Brain microvascular endothelial cell (primary cell): ENCODE measurements around the gene KCNH2.

Experiments
- DNase-seq: peaks from one replicate; pipeline ENCODE4 v3.0.0-alpha.2; 2020
- H3K27ac ChIP-seq: fragments of 250-450 bp; sonication (Bioruptor Pico); 2 replicates; pipeline ENCODE4 v1.5.1; 2020; ENCODE audit warnings: mild to moderate bottlenecking, moderate library complexity
- H3K27me3 ChIP-seq: fragments of 250-450 bp; sonication (Bioruptor Pico); replicated peaks from 2 replicates; pipeline ENCODE4 v1.5.1; 2020; ENCODE audit warnings: mild to moderate bottlenecking
- H3K36me3 ChIP-seq: fragments of 250-450 bp; sonication (Bioruptor Pico); replicated peaks from 2 replicates; pipeline ENCODE4 v1.5.1; 2020; ENCODE audit warnings: mild to moderate bottlenecking
- H3K4me3 ChIP-seq: 2 replicates; pipeline ENCODE4 v1.5.1; 2011; ENCODE audit warnings: low read depth, mild to moderate bottlenecking, control low read depth, low read length, moderate library complexity
- CTCF ChIP-seq: IDR thresholded peaks from 2 replicates; pipeline ENCODE4 v1.5.1; 2011; ENCODE audit warnings: low read depth, mild to moderate bottlenecking, moderate library complexity, low read length, control low read depth, inconsistent platforms; ENCODE audit errors: missing control alignments
- in situ Hi-C: cut with HindIII; loops from 2 replicates; pipeline ENCODE4 v1.10.0; 2017; ENCODE audit warnings: low sequenced_read_pairs, low pct_ligation_motif_present

KCNH2 gene

DNA sequence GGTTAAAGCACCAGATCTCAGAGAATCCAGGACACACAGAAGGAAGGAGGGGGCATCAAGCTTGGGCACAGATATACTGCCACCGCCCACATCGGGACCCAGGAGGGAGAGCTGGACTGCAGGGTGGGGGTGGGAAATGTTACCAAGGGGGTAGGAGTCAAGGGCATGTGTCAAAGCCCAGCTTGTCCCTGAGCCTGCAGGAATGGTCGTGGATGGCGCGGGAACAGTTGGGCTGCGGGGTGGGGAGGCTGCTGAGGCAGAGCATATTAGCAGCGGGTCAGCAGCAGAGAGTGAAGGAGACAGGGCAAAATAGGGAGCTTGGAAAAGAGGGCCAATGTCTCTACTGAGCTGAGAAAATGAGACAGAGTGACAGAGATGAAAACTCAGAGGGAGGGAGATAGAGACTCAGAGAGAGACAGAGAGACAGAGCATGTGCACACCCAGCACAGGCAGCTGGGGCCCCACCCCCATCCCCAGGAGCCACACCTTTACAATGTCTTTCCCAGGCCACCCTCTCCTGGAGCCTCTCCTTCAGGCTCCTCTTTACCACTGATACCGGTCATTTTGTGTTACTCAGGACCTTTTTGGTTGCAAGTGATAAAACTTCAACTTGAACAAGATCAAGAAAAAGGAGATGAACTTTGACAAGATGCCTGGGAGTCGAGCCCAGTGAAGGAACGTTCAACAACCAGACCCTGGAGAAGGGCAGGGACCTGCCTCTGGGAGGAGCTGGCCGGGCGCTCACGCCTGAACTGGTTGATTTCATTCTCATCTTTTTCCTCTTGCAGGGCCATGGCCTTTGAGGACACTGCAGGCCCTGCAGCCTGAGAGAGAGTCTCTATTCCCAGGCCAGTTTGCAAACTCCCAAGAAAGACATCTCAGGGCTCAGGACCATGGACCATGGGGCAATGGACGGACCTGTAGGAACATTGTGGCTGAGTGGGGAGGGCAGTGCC is 75.8 kb downstream of the KCNH2 start:
- in situ Hi-C loops = no loop called here
- H3K27me3 ChIP-seq = peaks cover 8% of the 10 kb centered on the region
- TF ChIP-seq CTCF = no peak
- H3K4me3 ChIP-seq = no peak overlapping the region
- DNase-seq = no peak
- H3K36me3 ChIP-seq = no peaks in the 10 kb centered on the region
- H3K27ac ChIP-seq = no peak overlapping the region

- in situ Hi-C loops = no loop called here
- peaks cover 10% of the 10 kb centered on the region for H3K27me3 ChIP-seq
- TF ChIP-seq CTCF = no peak
Measured at GRCh38 chr7:150901160-150902035, 76.7 kb downstream of the KCNH2 start.

DNA sequence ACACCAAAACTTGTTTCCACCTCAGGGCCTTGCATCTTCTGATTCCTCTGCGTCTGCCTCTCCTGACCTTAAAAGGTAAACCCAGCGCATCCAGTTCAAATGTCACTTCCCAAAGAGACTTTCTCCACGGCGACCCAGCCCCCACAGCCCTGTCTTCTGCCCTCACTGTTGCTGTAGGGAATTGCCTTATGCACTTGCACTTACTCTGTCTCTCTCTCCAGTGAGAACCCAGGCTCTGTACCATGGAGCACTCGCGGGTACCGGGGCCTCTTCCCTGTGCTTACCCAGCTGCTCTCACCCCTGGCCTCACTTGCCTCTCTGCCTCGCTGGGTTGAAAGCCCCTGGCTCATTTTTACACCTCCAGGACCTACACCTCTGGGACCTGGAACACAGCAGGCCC is 77.4 kb downstream of the KCNH2 start:
- no peak overlapping the region for H3K27ac ChIP-seq
- in situ Hi-C loops = no loop called here
- TF ChIP-seq CTCF = no peak
- no peak for DNase-seq
- no peaks in the 10 kb centered on the region for H3K36me3 ChIP-seq
- H3K27me3 ChIP-seq = peaks cover 10% of the 10 kb centered on the region
- H3K4me3 ChIP-seq = no peak overlapping the region

More at GRCh38 chr7:150901160-150902035, 76.7 kb downstream of the KCNH2 start:
- H3K27ac ChIP-seq = no peak overlapping the region
- H3K4me3 ChIP-seq = no peak overlapping the region
- DNase-seq = no peak
- H3K36me3 ChIP-seq = no peaks in the 10 kb centered on the region

DNA sequence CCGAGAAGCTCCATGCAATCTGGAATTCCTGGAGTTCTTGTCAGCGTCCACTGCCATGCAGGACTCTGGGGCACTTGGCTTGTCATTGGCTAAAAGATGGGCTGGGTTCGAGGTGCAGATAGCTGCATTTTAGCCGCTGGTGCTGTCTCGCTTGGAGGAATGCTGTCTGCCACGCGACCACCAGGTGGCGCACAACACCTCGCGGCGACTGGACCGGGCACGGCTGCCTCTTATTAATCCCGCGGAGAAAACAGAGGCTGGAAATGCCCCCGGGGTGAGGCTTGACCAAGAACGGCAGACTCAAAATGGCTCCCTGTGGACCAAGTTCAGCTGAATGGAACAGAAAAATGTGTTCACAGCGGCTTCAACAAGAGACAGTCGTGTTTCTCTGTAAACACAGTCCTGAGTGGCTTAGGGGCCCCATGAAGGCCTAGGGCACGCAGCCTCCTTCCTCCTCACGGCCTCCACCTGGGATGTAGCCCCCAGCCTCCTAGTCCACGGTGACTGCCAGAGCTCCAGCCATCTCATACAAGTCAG is 79.6 kb downstream of the KCNH2 start:
- no peak overlapping the region for H3K27ac ChIP-seq
- in situ Hi-C loops = no loop called here
- no peak overlapping the region for H3K4me3 ChIP-seq
- TF ChIP-seq CTCF = peak; percentile 95
- H3K27me3 ChIP-seq = peaks cover 10% of the 10 kb centered on the region
- no peaks in the 10 kb centered on the region for H3K36me3 ChIP-seq
- DNase-seq = peak; percentile 65

DNA sequence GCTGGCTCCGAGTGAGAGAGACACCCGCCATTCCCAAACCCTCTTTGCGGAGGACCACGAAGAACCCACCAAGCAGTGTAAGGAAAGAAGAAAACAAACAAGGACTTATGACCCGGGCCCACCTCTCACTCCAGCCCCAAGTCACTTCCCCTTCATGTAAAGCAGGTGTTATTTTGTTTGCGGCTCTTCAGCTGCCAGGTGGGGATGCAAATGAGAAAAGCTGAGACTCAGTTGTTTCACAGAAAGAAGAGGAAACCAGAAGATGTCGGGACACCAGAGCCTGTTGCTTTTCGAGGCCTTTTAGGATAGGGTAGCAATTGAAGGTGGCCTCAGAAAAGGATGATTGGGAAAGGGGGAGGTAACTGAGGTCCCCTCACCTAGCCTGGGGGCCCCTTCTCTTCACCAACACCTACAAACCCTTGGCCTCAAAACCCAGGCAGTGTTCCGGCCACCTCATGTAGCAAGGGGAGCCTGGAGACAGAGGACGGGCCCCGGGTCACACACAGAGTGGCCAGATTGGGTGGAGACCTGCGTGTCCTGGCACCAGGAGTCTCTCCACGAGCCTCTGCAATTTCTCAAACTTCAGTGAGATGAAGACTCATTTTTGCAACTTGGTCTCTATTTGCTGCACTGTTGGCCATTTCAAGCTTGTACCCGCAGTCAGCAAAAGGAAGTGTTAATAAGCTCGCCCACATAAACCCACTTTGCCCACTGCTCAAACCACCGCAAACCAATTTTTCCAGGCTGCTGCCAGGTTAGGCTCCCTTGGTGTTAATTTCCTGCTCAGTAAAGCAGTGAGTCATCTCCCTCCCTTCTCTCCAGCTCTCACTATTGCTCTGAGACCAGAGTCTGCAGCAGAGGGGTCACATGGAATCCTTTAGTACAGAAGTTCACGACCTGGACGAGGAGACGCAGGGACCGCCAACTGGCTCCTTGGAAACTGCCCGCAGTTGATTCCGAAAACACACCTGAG is 80.3 kb downstream of the KCNH2 start:
- H3K36me3 ChIP-seq = no peaks in the 10 kb centered on the region
- H3K27me3 ChIP-seq = peaks cover 10% of the 10 kb centered on the region
- no peak for DNase-seq
- no peak overlapping the region for H3K4me3 ChIP-seq
- no peak overlapping the region for H3K27ac ChIP-seq
- in situ Hi-C loops = no loop called here
- no peak for TF ChIP-seq CTCF
